IMR-90 (cell line): ENCODE results near the gene ASAP2. TPM values are rescaled to one million over a fixed set of nuclear protein-coding genes. Genes with fewer than 3 reads are reported as not detected.
A peak's percentile ranks its signal among the peaks of the same experiment; 100 is the strongest.

Experiments used
- ATAC-seq: fragments of 200-7000 bp; cut with Tn5 transposase; 2 replicates; pipeline ENCODE4 v1.9.1; 2020; ENCODE audit warnings: low read depth, mild to moderate bottlenecking, moderate library complexity
- BruUV-seq: library from RNA; stranded (reverse); fragments of 400-500 nt; replicated peaks from 2 replicates; lab custom pipeline; 2021; lab: Mats Ljungman, UMichigan
- CTCF ChIA-PET: fragments of 300-600 bp; formaldehyde crosslinking; extraction: SDS; loops from one replicate; lab custom pipeline; 2021; ENCODE audit warnings: antibody characterized with exemption; lab: Yijun Ruan, JAX
- POLR2A ChIA-PET: fragments of 300-600 bp; sonication (Branson Sonifier 250); formaldehyde crosslinking; loops from one replicate; lab custom pipeline; 2022; ENCODE audit warnings: antibody characterized with exemption; ENCODE audit not compliant: unreplicated experiment; lab: Charles Lee
- DNase-seq: peaks from one replicate; pipeline ENCODE4 v3.0.0; 2013
- H2AFZ ChIP-seq: replicated peaks from 2 replicates; pipeline ENCODE3; 2013; ENCODE audit warnings: low read length, mild to moderate bottlenecking; ENCODE audit not compliant: poor library complexity
- H2AK5ac ChIP-seq: 2 replicates; pipeline ENCODE4 v1.6.1; 2013; ENCODE audit warnings: low read depth, low read length, inconsistent platforms
- H2AK9ac ChIP-seq: replicated peaks from 2 replicates; pipeline ENCODE3; 2013; ENCODE audit warnings: mild to moderate bottlenecking, low read depth, low read length, moderate library complexity; ENCODE audit not compliant: poor library complexity
- H2BK120ac ChIP-seq: 2 replicates; pipeline ENCODE4 v1.6.1; 2013; ENCODE audit warnings: low read depth, low read length, inconsistent platforms
- H2BK15ac ChIP-seq: 3 replicates; pipeline ENCODE4 v1.6.1; 2013; ENCODE audit warnings: low read depth, low read length, inconsistent platforms
- H2BK20ac ChIP-seq: 2 replicates; pipeline ENCODE4 v1.6.1; 2013; ENCODE audit warnings: low read depth, mild to moderate bottlenecking, inconsistent platforms, low read length, moderate library complexity
- H2BK5ac ChIP-seq: 2 replicates; pipeline ENCODE4 v1.6.1; 2013; ENCODE audit warnings: mild to moderate bottlenecking, low read depth, low read length, inconsistent platforms; ENCODE audit not compliant: poor library complexity, severe bottlenecking
- H3K14ac ChIP-seq: replicated peaks from 2 replicates; pipeline ENCODE4 v1.6.1; 2013; ENCODE audit warnings: low read depth, low read length, inconsistent platforms
- H3K18ac ChIP-seq: 2 replicates; pipeline ENCODE4 v1.6.1; 2013; ENCODE audit warnings: low read depth, low read length, control low read depth
- H3K23ac ChIP-seq: 2 replicates; pipeline ENCODE4 v1.6.1; 2013; ENCODE audit warnings: low read depth, low read length, inconsistent platforms
- H3K27ac ChIP-seq: 2 replicates; pipeline ENCODE4 v1.5.1; 2013; ENCODE audit warnings: mild to moderate bottlenecking, control low read depth, low read length; ENCODE audit not compliant: insufficient read depth
- H3K27me3 ChIP-seq: 2 replicates; pipeline ENCODE4 v1.6.1; 2013; ENCODE audit warnings: low read length; ENCODE audit not compliant: control insufficient read depth, insufficient read depth
- H3K36me3 ChIP-seq: 2 replicates; pipeline ENCODE4 v1.6.1; 2013; ENCODE audit warnings: low read length, mixed read lengths; ENCODE audit not compliant: control insufficient read depth, insufficient read depth
- H3K4ac ChIP-seq: 2 replicates; pipeline ENCODE4 v1.6.1; 2013; ENCODE audit warnings: low read depth, low read length, inconsistent platforms
- H3K4me1 ChIP-seq: 2 replicates; pipeline ENCODE4 v1.6.1; 2013; ENCODE audit warnings: low read length, mixed read lengths; ENCODE audit not compliant: control insufficient read depth, insufficient read depth
- H3K4me2 ChIP-seq: 2 replicates; pipeline ENCODE4 v1.6.1; 2013; ENCODE audit warnings: low read depth, mild to moderate bottlenecking, control low read depth, low read length, moderate library complexity
- H3K4me3 ChIP-seq: 2 replicates; pipeline ENCODE4 v1.5.1; 2013; ENCODE audit warnings: low read depth, mild to moderate bottlenecking, control low read depth, low read length, moderate library complexity; ENCODE audit not compliant: insufficient read depth
- H3K56ac ChIP-seq: 2 replicates; pipeline ENCODE4 v1.6.1; 2013; ENCODE audit warnings: low read length, inconsistent platforms; ENCODE audit not compliant: insufficient read depth; ENCODE audit errors: extremely low read depth
- H3K79me1 ChIP-seq, 2 experiments: 2 replicates each; pipeline ENCODE4 v1.6.1; 2013; ENCODE audit warnings: low read length in 2 of 2, inconsistent platforms in 1 of 2, low read depth in 1 of 2
- H3K9ac ChIP-seq: 2 replicates; pipeline ENCODE4 v1.6.1; 2013; ENCODE audit warnings: low read depth, low read length, control low read depth
- H3K9me1 ChIP-seq: 2 replicates; pipeline ENCODE4 v1.6.1; 2013; ENCODE audit warnings: low read length, inconsistent platforms; ENCODE audit not compliant: insufficient read depth
- H3K9me3 ChIP-seq: 2 replicates; pipeline ENCODE4 v1.6.1; 2013; ENCODE audit warnings: low read length; ENCODE audit not compliant: control insufficient read depth, insufficient read depth
- H4K20me1 ChIP-seq: 2 replicates; pipeline ENCODE4 v1.6.1; 2013; ENCODE audit warnings: low read length, inconsistent platforms; ENCODE audit not compliant: insufficient read depth
- H4K5ac ChIP-seq: 2 replicates; pipeline ENCODE4 v1.6.1; 2013; ENCODE audit warnings: mild to moderate bottlenecking, low read depth, low read length, control low read depth
- H4K8ac ChIP-seq, 2 experiments: 2 replicates each; pipeline ENCODE4 v1.6.1; 2013; ENCODE audit warnings: low read depth in 2 of 2, low read length in 2 of 2, control low read depth in 1 of 2, inconsistent platforms in 1 of 2
- H4K91ac ChIP-seq: 2 replicates; pipeline ENCODE4 v1.6.1; 2013; ENCODE audit warnings: low read depth, low read length, inconsistent platforms; ENCODE audit not compliant: insufficient read depth
- BHLHE40 ChIP-seq: fragments of 150-350 bp; IDR thresholded peaks from 2 replicates; pipeline ENCODE4 v1.6.1; 2016; ENCODE audit warnings: mild to moderate bottlenecking, low read depth, low read length
- CEBPB ChIP-seq: IDR thresholded peaks from 2 replicates; pipeline ENCODE4 v1.6.1; 2012; ENCODE audit warnings: low read depth, low read length, improper control_type of control experiment
- CHD1 ChIP-seq: IDR thresholded peaks from 2 replicates; pipeline ENCODE4 v1.6.1; 2012; ENCODE audit warnings: low read depth, low read length, improper control_type of control experiment
- CTCF ChIP-seq: conservative IDR thresholded peaks from 2 replicates; pipeline ENCODE4 v1.5.1; 2012; ENCODE audit warnings: mild to moderate bottlenecking, low read depth, low read length, improper control_type of control experiment
- ELK1 ChIP-seq: fragments of 150-350 bp; IDR thresholded peaks from 2 replicates; pipeline ENCODE4 v1.6.1; 2016; ENCODE audit warnings: low read depth, mild to moderate bottlenecking, low read length, moderate library complexity, borderline replicate concordance
- FOS ChIP-seq: fragments of 150-350 bp; IDR thresholded peaks from 2 replicates; pipeline ENCODE4 v1.6.1; 2016; ENCODE audit warnings: low read depth, low read length
- MAFK ChIP-seq: IDR thresholded peaks from 2 replicates; pipeline ENCODE4 v1.6.1; 2012; ENCODE audit warnings: low read depth, low read length, improper control_type of control experiment
- MAZ ChIP-seq: IDR thresholded peaks from 2 replicates; pipeline ENCODE4 v1.6.1; 2012; ENCODE audit warnings: low read depth, mild to moderate bottlenecking, low read length, improper control_type of control experiment, moderate library complexity, borderline replicate concordance
- NFE2L2 ChIP-seq: fragments of 150-350 bp; IDR thresholded peaks from 2 replicates; pipeline ENCODE4 v1.6.1; 2016; ENCODE audit warnings: low read depth, mild to moderate bottlenecking, low read length
- RAD21 ChIP-seq: IDR thresholded peaks from 2 replicates; pipeline ENCODE4 v1.6.1; 2012; ENCODE audit warnings: low read length, improper control_type of control experiment
- RCOR1 ChIP-seq: IDR thresholded peaks from 2 replicates; pipeline ENCODE4 v1.6.1; 2012; ENCODE audit warnings: mild to moderate bottlenecking, low read length, improper control_type of control experiment; ENCODE audit not compliant: insufficient replicate concordance
- RFX5 ChIP-seq: IDR thresholded peaks from 2 replicates; pipeline ENCODE4 v1.8.0; 2012; ENCODE audit warnings: low read depth, mild to moderate bottlenecking, low read length, moderate library complexity
- USF2 ChIP-seq: fragments of 150-350 bp; IDR thresholded peaks from 2 replicates; pipeline ENCODE4 v1.6.1; 2017; ENCODE audit warnings: mild to moderate bottlenecking, antibody characterized with exemption, low read length, low read depth
- WGBS, 2 experiments: methylation state at CpG; one replicate each; pipeline versions ENCODE4 v1.1.5 to v1.1.7; 2013; ENCODE audit warnings: missing lambda C conversion rate in 2 of 2; ENCODE audit not compliant: insufficient read length in 1 of 2; ENCODE audit errors: extremely low coverage in 2 of 2; 5-methylcytosine and 5-hydroxymethylcytosine counted together
- dilution Hi-C: fragments of 300-500 bp; cut with HindIII; formaldehyde crosslinking; loops from one replicate; pipeline ENCODE4 v1.14.3; 2018; ENCODE audit warnings: low sequenced_read_pairs; ENCODE audit not compliant: unreplicated experiment
- in situ Hi-C: fragments of 300-500 bp; cut with MboI; formaldehyde crosslinking; loops from 3 replicates; pipeline ENCODE4 v1.14.3; 2019; ENCODE audit warnings: low sequenced_read_pairs, inconsistent platforms, mixed read lengths
- intact Hi-C: fragments of 100-400 bp; cut with micrococcal nuclease; formaldehyde crosslinking; loops from 2 replicates; pipeline ENCODE4 v1.10.0; 2022
- polyA plus RNA-seq, 3 experiments: library from polyadenylated mRNA; depleted of rRNA; stranded (reverse); fragments of >200 nt; gene quantifications; 2 replicates each; pipeline ENCODE4 v1.2.3, GENCODE V29; 2012; ENCODE audit warnings: low replicate concordance in 1 of 3
- total RNA-seq: library from RNA; depleted of rRNA; stranded (reverse); fragments of >200 nt; gene quantifications from 2 replicates; pipeline ENCODE4 v1.2.3, GENCODE V29; 2012

Gene ASAP2
- total and polyA plus RNA-seq, 2 of the 4 experiments (the other 2 are of a cell fraction) = 19.7 to 28.1 TPM

GRCh38 chr2:9226458-9227380, 20.1 kb downstream of the ASAP2 start:
- no TSS peak for BruUV-seq
- H3K56ac ChIP-seq = no peak overlapping the region
- CTCF ChIA-PET = interaction anchor here (0.6 kb wide), 1 partner anchor 12 kb away, joined by 3 read pairs; no protein-coding TSS in a partner anchor
- H2BK5ac ChIP-seq = peak overlapping the region; percentile 44
- peaks cover 44% of the 10 kb centered on the region for H3K4me1 ChIP-seq
- intact Hi-C loops = no loop called here
- 80% methylated on average over 5 of the region's 15 CpGs; no CpG with 5 or more reads in 1 of the 2 experiments for WGBS, 2 experiments
- peaks cover 85% of the 10 kb centered on the region for H4K20me1 ChIP-seq
- peak overlapping the region; percentile 9; the same call in 1 of the 2 replicates for H3K18ac ChIP-seq
- ATAC-seq = no peak
- peak overlapping the region; percentile 65 for H3K4ac ChIP-seq
- H3K36me3 ChIP-seq = no peaks in the 10 kb centered on the region
- peak overlapping the region; percentile 88 for H2AK5ac ChIP-seq
- no peak overlapping the region for H3K4me2 ChIP-seq
- POLR2A ChIA-PET = no interaction called here
- no peak overlapping the region for H2AK9ac ChIP-seq
- H4K91ac ChIP-seq = peak overlapping the region; percentile 74
- H3K4me3 ChIP-seq = no peak overlapping the region
- peak overlapping the region; percentile 71 for H3K23ac ChIP-seq
- peak overlapping the region; percentile 41; the same call in 1 of the 2 replicates for H2BK20ac ChIP-seq
- H3K14ac ChIP-seq = peak overlapping the region; percentile 54; the same call in 1 of the 2 replicates
- no peaks in the 10 kb centered on the region for H3K27me3 ChIP-seq
- in situ Hi-C loops = no loop called here
- peak overlapping the region; percentile 20 to 62; a peak in 2 of 4 replicates for H4K8ac ChIP-seq
- dilution Hi-C loops = no loop called here
- H3K9ac ChIP-seq = no peak overlapping the region
- H3K9me3 ChIP-seq = no peaks in the 10 kb centered on the region
- no peak overlapping the region for H3K27ac ChIP-seq
- peaks cover 61% of the 10 kb centered on the region for H3K9me1 ChIP-seq
- peak overlapping the region; percentile 26; the same call in 1 of the 3 replicates for H2BK15ac ChIP-seq
- no peak for DNase-seq
- peak overlapping the region; percentile 74; the same call in 1 of the 2 replicates for H4K5ac ChIP-seq
- no peak overlapping the region for H2AFZ ChIP-seq
- peaks cover 60 to 94% of the 10 kb centered on the region in 2 experiments for H3K79me1 ChIP-seq
- H2BK120ac ChIP-seq = peak overlapping the region; percentile 48; the same call in 1 of the 2 replicates
- TF ChIP-seq CHD1 (no peak), BHLHE40 (no peak), NFE2L2 (no peak), MAZ (no peak), RFX5 (no peak), RCOR1 (no peak), FOS (no peak), USF2 (no peak), RAD21 (no peak), CEBPB (no peak), MAFK (no peak), ELK1 (no peak), CTCF (no peak)
